HepG2 (cell line): ENCODE results near the gene SLC9A9.

Experiments used
- ARID2 ChIP-seq: sonication (generic); formaldehyde crosslinking; IDR thresholded peaks from 2 replicates; pipeline ENCODE4 v1.8.1; 2022; ENCODE audit warnings: mild to moderate bottlenecking, missing genetic modification reagents, borderline replicate concordance
- CHD4 ChIP-seq: fragments of 200-600 bp; sonication (generic); IDR thresholded peaks from 2 replicates; pipeline ENCODE4 v1.7.0; 2017; ENCODE audit warnings: mild to moderate bottlenecking, low read length, borderline replicate concordance
- CTCF ChIP-seq: sonication (generic); formaldehyde crosslinking; IDR thresholded peaks from 2 replicates; pipeline ENCODE4 v1.5.0; 2020; ENCODE audit warnings: mild to moderate bottlenecking, missing genetic modification reagents, moderate library complexity
- HOXA9 ChIP-seq: sonication (generic); formaldehyde crosslinking; IDR thresholded peaks from 2 replicates; pipeline ENCODE4 v1.8.1; 2022; ENCODE audit warnings: missing genetic modification reagents, mild to moderate bottlenecking, moderate library complexity, borderline replicate concordance
- MNT ChIP-seq: fragments of 450-650 bp; IDR thresholded peaks from 2 replicates; pipeline ENCODE4 v1.6.1; 2016
- MXI1 ChIP-seq: IDR thresholded peaks from 3 replicates; pipeline ENCODE4 v1.6.1; 2012; ENCODE audit warnings: low read depth, low read length, inconsistent platforms, borderline replicate concordance
- NCOR1 ChIP-seq: fragments of 200-600 bp; sonication (generic); IDR thresholded peaks from 2 replicates; pipeline ENCODE4 v1.7.0; 2017; ENCODE audit warnings: antibody characterized with exemption, low read length, borderline replicate concordance
- POLR2A ChIP-seq, 2 experiments: IDR thresholded peaks; 2 replicates each; pipeline ENCODE4 v1.6.1; 2011; ENCODE audit warnings: low read depth in 2 of 2, low read length in 2 of 2, mild to moderate bottlenecking in 1 of 2, moderate library complexity in 1 of 2; ENCODE audit not compliant: insufficient read depth in 1 of 2
- POLR2AphosphoS5 ChIP-seq: IDR thresholded peaks from 2 replicates; pipeline ENCODE4 v1.6.1; 2012; ENCODE audit warnings: low read depth, low read length
- RNF219 ChIP-seq: sonication (generic); formaldehyde crosslinking; IDR thresholded peaks from 2 replicates; pipeline ENCODE4 v1.5.0; 2020; ENCODE audit warnings: mild to moderate bottlenecking, missing genetic modification reagents
- ZNF83 ChIP-seq: sonication (generic); formaldehyde crosslinking; IDR thresholded peaks from 2 replicates; pipeline ENCODE4 v1.4.0; 2020; ENCODE audit warnings: missing genetic modification reagents, mild to moderate bottlenecking, borderline replicate concordance
- ZXDC ChIP-seq: sonication (generic); formaldehyde crosslinking; IDR thresholded peaks from 2 replicates; pipeline ENCODE4 v1.5.0; 2020; ENCODE audit warnings: mild to moderate bottlenecking, missing genetic modification reagents

- no peak for TF ChIP-seq CHD4
- no peak for TF ChIP-seq POLR2A (IDR thresholded peaks at IDR 0.05; ENCODE audit: insufficient read depth in 1 of 2, low read depth in 2 of 2, low read length in 2 of 2)
- TF ChIP-seq ZNF83 (CRISPR knock-in tag), result no peak
- TF ChIP-seq ZXDC (CRISPR knock-in tag), result no peak
- TF ChIP-seq RNF219 (CRISPR knock-in tag), result no peak
- TF ChIP-seq POLR2AphosphoS5, result no peak
- TF ChIP-seq ARID2 (CRISPR knock-in tag), result no peak
- TF ChIP-seq NCOR1, result no peak
- TF ChIP-seq MXI1, result no peak
- no peak for TF ChIP-seq MNT
- TF ChIP-seq CTCF (CRISPR knock-in tag), result no peak
- no peak for TF ChIP-seq HOXA9 (CRISPR knock-in tag)
Measured at GRCh38 chr3:143693506-143693905, 154.8 kb downstream of the SLC9A9 start.
